ENCODE data around the gene MAG. TPM values are rescaled to one million over a fixed set of nuclear protein-coding genes. Genes with fewer than 3 reads are reported as not detected.
A peak's percentile ranks its signal among the peaks of the same experiment; 100 is the strongest.

MAG gene
- total RNA-seq, 1 donor from 2014 or later, result not detected

DNA sequence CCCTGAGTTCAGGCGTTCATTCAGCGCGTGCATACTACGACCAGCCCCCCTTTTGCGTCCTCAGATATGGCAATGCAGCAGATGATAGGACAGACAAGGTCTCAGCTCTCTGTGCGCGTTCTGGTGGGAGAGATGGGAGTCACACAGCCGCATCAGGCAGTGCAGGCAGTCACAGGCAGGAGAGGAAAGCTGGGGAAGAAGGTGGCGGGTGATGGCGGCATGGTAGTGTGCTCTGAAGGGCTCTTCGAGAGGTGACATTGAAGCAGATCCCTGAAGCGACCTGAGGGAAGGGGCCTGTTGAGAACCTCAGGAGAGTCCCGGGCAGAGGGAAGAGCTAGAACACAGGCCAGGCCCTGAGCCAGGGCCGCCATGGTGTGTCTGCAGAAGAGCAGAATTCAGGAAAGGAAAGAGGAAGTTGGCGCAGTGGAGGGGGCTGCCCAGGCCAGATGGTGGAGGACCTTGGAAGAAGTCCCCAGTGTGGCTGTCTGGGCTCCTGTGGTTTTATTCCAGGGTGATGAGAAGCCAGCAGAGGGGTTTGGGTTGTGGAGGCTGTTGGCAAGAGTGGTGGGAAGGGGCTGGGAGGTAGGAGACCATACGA, 19.7 kb upstream of the MAG start:
- DNase-seq (ENCODE audit: extremely low spot score, unreplicated experiment), result no peak
- H3K4me3 Mint-ChIP-seq (ENCODE audit: unreplicated experiment), result no peak overlapping the region

DNA sequence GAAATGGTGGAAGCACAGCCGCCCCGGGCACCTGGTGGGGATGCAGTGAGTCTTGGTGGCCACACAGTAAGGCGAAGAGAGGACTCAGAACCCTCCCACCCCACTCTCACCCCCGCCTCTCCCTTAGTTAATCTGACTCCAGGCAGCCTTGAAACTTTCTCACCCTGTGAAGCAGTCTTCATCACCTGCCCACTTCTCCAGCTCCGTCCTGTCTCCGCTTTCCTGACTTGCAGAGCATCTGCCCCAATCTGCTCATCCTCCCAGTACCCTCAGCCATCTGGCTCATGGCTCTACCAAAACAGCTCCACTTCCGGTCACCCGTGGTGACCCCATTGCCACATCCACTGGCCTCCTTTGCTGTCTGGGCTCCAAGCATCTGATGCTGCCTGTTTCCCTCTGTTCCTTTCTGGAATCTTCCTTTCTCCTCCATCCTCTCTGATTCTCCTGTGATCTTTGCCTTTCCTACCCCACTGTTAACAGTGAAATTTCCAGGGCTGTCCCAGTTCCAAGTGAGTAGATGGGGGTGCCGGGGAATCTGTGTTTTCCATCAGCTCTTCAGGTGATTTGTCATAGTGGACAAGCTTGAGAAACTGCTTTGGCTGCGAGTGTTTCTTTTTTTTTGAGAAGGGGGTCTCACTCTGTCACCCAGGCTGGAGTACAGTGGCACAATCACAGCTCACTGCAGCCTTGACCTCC, 18.9 kb upstream of the MAG start:
- no peak for DNase-seq (ENCODE audit: extremely low spot score, unreplicated experiment)
- Mint-ChIP-seq H3K4me1 (ENCODE audit: unreplicated experiment) (peaks cover 5% of the 10 kb centered on the region), H3K27ac (ENCODE audit: unreplicated experiment) (peak overlapping the region; percentile 12), H3K36me3 (ENCODE audit: unreplicated experiment) (peaks cover 41% of the 10 kb centered on the region), H3K4me3 (ENCODE audit: unreplicated experiment) (no peak overlapping the region), H3K9me3 (ENCODE audit: unreplicated experiment) (no peaks in the 10 kb centered on the region), H3K27me3 (ENCODE audit: unreplicated experiment) (no peaks in the 10 kb centered on the region)
- TF ChIP-seq, protein P1, sequence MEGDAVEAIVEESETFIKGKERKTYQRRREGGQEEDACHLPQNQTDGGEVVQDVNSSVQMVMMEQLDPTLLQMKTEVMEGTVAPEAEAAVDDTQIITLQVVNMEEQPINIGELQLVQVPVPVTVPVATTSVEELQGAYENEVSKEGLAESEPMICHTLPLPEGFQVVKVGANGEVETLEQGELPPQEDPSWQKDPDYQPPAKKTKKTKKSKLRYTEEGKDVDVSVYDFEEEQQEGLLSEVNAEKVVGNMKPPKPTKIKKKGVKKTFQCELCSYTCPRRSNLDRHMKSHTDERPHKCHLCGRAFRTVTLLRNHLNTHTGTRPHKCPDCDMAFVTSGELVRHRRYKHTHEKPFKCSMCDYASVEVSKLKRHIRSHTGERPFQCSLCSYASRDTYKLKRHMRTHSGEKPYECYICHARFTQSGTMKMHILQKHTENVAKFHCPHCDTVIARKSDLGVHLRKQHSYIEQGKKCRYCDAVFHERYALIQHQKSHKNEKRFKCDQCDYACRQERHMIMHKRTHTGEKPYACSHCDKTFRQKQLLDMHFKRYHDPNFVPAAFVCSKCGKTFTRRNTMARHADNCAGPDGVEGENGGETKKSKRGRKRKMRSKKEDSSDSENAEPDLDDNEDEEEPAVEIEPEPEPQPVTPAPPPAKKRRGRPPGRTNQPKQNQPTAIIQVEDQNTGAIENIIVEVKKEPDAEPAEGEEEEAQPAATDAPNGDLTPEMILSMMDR (IDR thresholded peaks at IDR 0.05), result no peak

More for the DNA sequence above, 19.7 kb upstream of the MAG start:
- no peak overlapping the region for H3K27ac Mint-ChIP-seq (ENCODE audit: unreplicated experiment)
- TF ChIP-seq, protein P1 (IDR thresholded peaks at IDR 0.05), result no peak
- no peaks in the 10 kb centered on the region for H3K9me3 Mint-ChIP-seq (ENCODE audit: unreplicated experiment)
- no peaks in the 10 kb centered on the region for H3K27me3 Mint-ChIP-seq (ENCODE audit: unreplicated experiment)
- H3K4me1 Mint-ChIP-seq (ENCODE audit: unreplicated experiment), result peaks cover 6% of the 10 kb centered on the region
- H3K36me3 Mint-ChIP-seq (ENCODE audit: unreplicated experiment), result peaks cover 38% of the 10 kb centered on the region

DNA sequence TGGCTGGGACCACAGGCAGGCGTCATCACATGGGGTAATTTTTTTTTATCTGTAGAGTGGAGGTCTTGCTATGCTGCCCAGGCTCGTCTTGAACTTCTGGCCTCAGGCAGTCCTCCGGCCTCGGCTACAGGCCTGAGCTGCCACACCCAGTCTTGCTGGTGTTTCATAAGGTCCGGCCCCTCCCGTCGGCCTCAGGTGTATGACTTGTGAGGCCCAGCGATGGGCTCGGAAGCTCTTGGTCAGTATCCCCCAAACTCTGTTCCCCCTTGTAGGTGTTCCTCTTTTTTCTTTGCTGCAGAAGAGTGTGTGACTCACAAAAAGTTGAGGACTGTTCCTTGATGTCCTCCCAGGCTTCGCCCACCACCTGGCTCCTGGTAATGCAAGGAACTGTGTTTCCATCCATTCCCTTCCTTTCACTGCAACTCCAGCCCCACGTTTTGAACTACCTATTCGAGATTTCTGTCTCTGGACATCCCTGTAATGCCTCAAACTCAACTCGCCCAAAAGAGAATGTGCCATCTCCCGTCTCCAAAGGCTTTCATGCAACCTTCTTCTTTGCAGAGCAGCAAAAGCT, 18.2 kb upstream of the MAG start:
- Mint-ChIP-seq H3K9me3 (ENCODE audit: unreplicated experiment) (no peaks in the 10 kb centered on the region), H3K27me3 (ENCODE audit: unreplicated experiment) (no peaks in the 10 kb centered on the region), H3K27ac (ENCODE audit: unreplicated experiment) (no peak overlapping the region), H3K36me3 (ENCODE audit: unreplicated experiment) (peaks cover 44% of the 10 kb centered on the region), H3K4me1 (ENCODE audit: unreplicated experiment) (peaks cover 5% of the 10 kb centered on the region), H3K4me3 (ENCODE audit: unreplicated experiment) (no peak overlapping the region)
- DNase-seq (ENCODE audit: extremely low spot score, unreplicated experiment), result no peak
- TF ChIP-seq, protein P1 (IDR thresholded peaks at IDR 0.05), result no peak

DNA sequence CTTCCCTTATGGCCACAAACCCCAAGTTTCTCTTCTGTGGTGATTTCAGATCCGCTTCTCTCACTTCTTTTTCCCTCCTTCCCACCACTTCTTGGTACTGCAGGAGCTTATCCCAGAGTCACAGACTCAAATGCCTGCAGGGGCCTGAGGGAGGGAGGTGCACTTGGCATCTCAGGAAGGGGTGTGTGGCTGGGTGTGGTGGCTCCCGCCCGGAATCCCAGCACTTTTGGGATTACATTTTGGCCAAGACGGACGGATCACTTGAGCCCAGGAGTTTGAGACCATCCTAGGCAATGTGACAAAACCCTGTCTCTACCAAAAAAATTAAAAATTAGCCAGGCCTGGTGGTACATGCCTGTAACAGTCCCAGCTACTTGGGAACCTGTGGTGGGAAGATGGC, 17.6 kb upstream of the MAG start:
- TF ChIP-seq, protein P1 (IDR thresholded peaks at IDR 0.05), result no peak
- no peak for DNase-seq (ENCODE audit: extremely low spot score, unreplicated experiment)
- Mint-ChIP-seq H3K36me3 (ENCODE audit: unreplicated experiment) (peaks cover 46% of the 10 kb centered on the region), H3K9me3 (ENCODE audit: unreplicated experiment) (no peaks in the 10 kb centered on the region), H3K27me3 (ENCODE audit: unreplicated experiment) (no peaks in the 10 kb centered on the region), H3K4me1 (ENCODE audit: unreplicated experiment) (peaks cover 5% of the 10 kb centered on the region), H3K27ac (ENCODE audit: unreplicated experiment) (no peak overlapping the region), H3K4me3 (ENCODE audit: unreplicated experiment) (no peak overlapping the region)

DNA sequence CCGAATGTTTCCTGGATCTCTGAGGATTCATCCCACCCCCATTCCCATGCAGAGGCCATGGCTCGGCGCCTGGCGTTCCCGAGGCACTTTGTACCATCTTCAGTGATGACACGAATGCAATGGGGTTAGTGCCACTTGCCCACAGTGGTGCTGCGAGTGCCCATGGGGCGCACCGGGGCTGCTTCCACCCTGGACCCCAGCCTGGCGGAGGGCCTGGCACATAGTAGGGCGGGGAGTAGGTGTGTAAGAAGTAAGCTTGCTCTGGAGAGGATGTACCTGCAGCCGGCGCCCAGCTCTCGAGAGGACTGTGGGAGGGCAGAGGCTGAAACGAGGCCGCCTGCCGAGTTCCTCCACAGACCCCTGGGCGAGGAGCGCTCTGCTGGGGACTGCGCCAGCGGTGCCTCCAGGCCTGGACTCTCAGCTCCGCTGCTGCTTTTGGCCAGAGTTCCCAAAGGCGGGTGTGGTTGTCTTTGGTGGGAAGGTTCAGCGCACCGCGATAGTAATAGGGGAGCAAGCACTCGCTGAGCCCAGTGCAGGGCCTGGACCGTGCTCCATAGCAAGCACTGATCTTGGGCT, 15.2 kb upstream of the MAG start:
- Mint-ChIP-seq H3K4me3 (ENCODE audit: unreplicated experiment) (no peak overlapping the region), H3K27ac (ENCODE audit: unreplicated experiment) (no peak overlapping the region), H3K9me3 (ENCODE audit: unreplicated experiment) (no peaks in the 10 kb centered on the region), H3K27me3 (ENCODE audit: unreplicated experiment) (no peaks in the 10 kb centered on the region), H3K36me3 (ENCODE audit: unreplicated experiment) (peaks cover 44% of the 10 kb centered on the region), H3K4me1 (ENCODE audit: unreplicated experiment) (no peaks in the 10 kb centered on the region)
- TF ChIP-seq, protein P1 (IDR thresholded peaks at IDR 0.05), result no peak
- no peak for DNase-seq (ENCODE audit: extremely low spot score, unreplicated experiment)

Measured in osteocyte (in vitro differentiated cells).